ENCODE results near the gene RPS3. TPM values are rescaled to one million over a fixed set of nuclear protein-coding genes. Genes with fewer than 3 reads are reported as not detected.

The RPS3 gene
- total RNA-seq, 1 experiment from 2014 or later = 4,109 TPM

DNA sequence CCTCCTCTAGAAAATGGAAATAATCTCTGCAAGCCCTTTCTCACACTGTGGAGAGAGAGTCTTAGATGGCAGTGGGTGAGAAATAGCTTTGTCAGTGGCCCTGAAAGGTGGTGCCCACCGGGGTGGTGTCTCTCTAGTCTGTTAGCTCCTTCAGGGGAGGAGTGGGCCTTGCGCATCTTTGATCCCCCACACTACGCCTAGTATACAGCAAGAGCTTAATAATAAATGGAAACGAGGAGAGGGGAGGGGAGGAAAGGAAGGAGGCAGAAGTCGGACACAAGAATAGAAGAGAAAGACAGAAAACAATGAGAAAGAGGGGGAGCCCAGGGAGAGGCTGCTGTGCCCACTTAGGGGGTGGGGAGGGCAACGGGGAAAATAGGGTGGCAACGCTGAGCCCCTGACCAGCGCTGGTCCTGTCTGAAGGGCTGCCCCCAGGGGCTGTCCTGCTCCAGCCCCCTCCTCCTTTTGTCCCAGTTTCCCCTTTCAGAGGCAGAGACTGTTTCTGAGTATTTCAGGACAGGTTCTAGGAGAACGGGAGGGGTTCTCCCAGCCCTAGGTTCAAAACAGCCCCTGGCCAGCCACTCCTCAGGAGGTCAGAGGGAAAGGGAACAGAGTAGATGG lies 49.1 kb upstream of the RPS3 start (continued):
- TF ChIP-seq ZNF274 (IDR thresholded peaks at IDR 0.05; ENCODE audit: low read depth, low read length) (no peak), SRF (IDR thresholded peaks at IDR 0.05; ENCODE audit: low read depth) (no peak), POLR2AphosphoS5 (IDR thresholded peaks at IDR 0.05; ENCODE audit: low read depth, low read length) (no peak), SIN3A (IDR thresholded peaks at IDR 0.05; ENCODE audit: low read depth) (no peak), ELF1 (IDR thresholded peaks at IDR 0.05; ENCODE audit: borderline replicate concordance, low read depth) (no peak), CBX3 (IDR thresholded peaks at IDR 0.05; ENCODE audit: low read depth) (no peak), POLR2A (IDR thresholded peaks at IDR 0.05; ENCODE audit: borderline replicate concordance, extremely low read depth, insufficient read depth, insufficient read length) (no peak)
- TF ChIP-seq, protein P1, sequence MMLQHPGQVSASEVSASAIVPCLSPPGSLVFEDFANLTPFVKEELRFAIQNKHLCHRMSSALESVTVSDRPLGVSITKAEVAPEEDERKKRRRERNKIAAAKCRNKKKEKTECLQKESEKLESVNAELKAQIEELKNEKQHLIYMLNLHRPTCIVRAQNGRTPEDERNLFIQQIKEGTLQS (IDR thresholded peaks at IDR 0.05) = no peak
- TF ChIP-seq, protein P2, sequence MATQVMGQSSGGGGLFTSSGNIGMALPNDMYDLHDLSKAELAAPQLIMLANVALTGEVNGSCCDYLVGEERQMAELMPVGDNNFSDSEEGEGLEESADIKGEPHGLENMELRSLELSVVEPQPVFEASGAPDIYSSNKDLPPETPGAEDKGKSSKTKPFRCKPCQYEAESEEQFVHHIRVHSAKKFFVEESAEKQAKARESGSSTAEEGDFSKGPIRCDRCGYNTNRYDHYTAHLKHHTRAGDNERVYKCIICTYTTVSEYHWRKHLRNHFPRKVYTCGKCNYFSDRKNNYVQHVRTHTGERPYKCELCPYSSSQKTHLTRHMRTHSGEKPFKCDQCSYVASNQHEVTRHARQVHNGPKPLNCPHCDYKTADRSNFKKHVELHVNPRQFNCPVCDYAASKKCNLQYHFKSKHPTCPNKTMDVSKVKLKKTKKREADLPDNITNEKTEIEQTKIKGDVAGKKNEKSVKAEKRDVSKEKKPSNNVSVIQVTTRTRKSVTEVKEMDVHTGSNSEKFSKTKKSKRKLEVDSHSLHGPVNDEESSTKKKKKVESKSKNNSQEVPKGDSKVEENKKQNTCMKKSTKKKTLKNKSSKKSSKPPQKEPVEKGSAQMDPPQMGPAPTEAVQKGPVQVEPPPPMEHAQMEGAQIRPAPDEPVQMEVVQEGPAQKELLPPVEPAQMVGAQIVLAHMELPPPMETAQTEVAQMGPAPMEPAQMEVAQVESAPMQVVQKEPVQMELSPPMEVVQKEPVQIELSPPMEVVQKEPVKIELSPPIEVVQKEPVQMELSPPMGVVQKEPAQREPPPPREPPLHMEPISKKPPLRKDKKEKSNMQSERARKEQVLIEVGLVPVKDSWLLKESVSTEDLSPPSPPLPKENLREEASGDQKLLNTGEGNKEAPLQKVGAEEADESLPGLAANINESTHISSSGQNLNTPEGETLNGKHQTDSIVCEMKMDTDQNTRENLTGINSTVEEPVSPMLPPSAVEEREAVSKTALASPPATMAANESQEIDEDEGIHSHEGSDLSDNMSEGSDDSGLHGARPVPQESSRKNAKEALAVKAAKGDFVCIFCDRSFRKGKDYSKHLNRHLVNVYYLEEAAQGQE (IDR thresholded peaks at IDR 0.05; ENCODE audit: low read depth) = no peak

DNA sequence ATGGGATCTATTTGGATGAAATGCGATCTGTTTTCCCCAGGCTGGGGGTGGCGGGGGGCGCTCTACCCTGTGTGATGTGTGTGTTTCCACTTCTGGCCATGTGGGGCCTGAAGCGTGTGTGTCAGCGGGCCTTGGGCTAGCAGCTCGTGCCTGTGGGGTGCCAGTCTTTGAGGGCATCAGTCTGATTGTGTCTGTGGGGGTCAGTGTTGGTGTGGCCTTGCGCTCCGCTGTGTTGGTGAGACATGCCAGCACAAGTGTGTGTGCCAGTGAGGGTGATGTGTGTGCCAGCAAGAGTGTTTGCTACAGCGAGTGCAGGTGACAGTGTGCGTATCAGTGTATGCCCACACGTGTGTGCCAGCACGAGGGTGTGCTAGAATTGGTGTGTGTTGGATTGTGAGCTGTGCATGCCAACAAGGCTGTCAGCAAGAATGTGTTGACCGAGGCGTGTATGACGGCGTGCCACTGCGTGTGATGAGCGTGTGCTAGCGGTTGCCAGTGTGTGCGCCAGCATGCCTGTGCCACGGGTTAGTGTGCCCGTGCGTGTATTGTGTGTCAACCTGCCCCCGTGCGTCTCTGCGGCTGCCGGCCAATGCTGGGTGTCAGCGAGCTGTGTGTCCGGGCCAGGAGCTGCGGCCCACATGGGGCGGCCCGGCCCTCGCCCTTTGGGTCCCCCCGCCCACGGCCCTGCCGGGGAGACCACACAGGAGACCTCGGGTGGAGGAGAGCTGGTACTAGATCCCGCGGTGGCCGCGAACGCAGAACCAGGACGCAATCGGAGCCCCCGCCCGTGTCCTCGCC lies 48.4 kb upstream of the RPS3 start:
- H4K20me1 ChIP-seq (ENCODE audit: insufficient read depth) = no peaks in the 10 kb centered on the region
- peak overlapping the region; percentile 60 to 86 for H3K4me3 ChIP-seq (replicated peaks in 1 of 2; ENCODE audit: low read depth in 1 of 2, low read length in 2 of 2)
- H3K9me3 ChIP-seq (ENCODE audit: control insufficient read depth in 1 of 2, insufficient read depth in 1 of 2, low read depth in 1 of 2, low read length in 2 of 2) = no peaks in the 10 kb centered on the region
- H3K9ac ChIP-seq (ENCODE audit: low read length) = peak overlapping the region; percentile 85
- ChIA-PET POLR2A (no interaction called here), CTCF (no interaction called here), RAD21 (ENCODE audit: low non-redundant PET in 1 of 2, low total read pairs in 2 of 2, uncharacterized antibody in 2 of 2, unreplicated experiment in 2 of 2) (no interaction called here)
- DNase-seq (ENCODE audit: low read depth, low spot score) (no peak), ATAC-seq (peak; percentile 49)
- H3K27me3 ChIP-seq (ENCODE audit: insufficient read depth, low read length) = no peaks in the 10 kb centered on the region
- intact Hi-C loops (cut with micrococcal nuclease) = no loop called here
- BruUV-seq (replicated peaks) = no TSS peak
- peaks cover 17% of the 10 kb centered on the region; the same call in 1 of the 2 replicates for H3K79me2 ChIP-seq (ENCODE audit: insufficient read depth, low read length)
- peak overlapping the region; percentile 99 for H3K4me2 ChIP-seq (ENCODE audit: low read length)
- peaks cover 19 to 58% of the 10 kb centered on the region in 2 experiments; a peak in 3 of 4 replicates for H3K4me1 ChIP-seq (ENCODE audit: control insufficient read depth in 1 of 2, insufficient read depth in 2 of 2, low read length in 2 of 2)
- TF ChIP-seq, protein P3, sequence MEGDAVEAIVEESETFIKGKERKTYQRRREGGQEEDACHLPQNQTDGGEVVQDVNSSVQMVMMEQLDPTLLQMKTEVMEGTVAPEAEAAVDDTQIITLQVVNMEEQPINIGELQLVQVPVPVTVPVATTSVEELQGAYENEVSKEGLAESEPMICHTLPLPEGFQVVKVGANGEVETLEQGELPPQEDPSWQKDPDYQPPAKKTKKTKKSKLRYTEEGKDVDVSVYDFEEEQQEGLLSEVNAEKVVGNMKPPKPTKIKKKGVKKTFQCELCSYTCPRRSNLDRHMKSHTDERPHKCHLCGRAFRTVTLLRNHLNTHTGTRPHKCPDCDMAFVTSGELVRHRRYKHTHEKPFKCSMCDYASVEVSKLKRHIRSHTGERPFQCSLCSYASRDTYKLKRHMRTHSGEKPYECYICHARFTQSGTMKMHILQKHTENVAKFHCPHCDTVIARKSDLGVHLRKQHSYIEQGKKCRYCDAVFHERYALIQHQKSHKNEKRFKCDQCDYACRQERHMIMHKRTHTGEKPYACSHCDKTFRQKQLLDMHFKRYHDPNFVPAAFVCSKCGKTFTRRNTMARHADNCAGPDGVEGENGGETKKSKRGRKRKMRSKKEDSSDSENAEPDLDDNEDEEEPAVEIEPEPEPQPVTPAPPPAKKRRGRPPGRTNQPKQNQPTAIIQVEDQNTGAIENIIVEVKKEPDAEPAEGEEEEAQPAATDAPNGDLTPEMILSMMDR (IDR thresholded peaks at IDR 0.05 in 2 of 3, conservative IDR thresholded peaks at IDR 0.05 in 1 of 3; ENCODE audit: borderline replicate concordance in 1 of 3, insufficient read depth in 1 of 3, low read depth in 2 of 3, low read length in 2 of 3) = peak in 1 of 3 experiments; percentile 39; a peak in 2 of 6 replicates
- TF ChIP-seq POLR2AphosphoS5 (IDR thresholded peaks at IDR 0.05; ENCODE audit: low read depth, low read length) (peak; percentile 7; the same call in 1 of the 2 replicates), SP1 (IDR thresholded peaks at IDR 0.05; ENCODE audit: low read depth) (no peak)
- TF ChIP-seq, protein P4, sequence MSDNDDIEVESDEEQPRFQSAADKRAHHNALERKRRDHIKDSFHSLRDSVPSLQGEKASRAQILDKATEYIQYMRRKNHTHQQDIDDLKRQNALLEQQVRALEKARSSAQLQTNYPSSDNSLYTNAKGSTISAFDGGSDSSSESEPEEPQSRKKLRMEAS (IDR thresholded peaks at IDR 0.05) = peak; percentile 63
- no peaks in the 10 kb centered on the region for H3K9me2 ChIP-seq (ENCODE audit: insufficient read depth)
- H3K36me3 ChIP-seq (ENCODE audit: control insufficient read depth in 1 of 2, insufficient read depth in 2 of 2, low read length in 2 of 2) = no peaks in the 10 kb centered on the region
- peak overlapping the region; percentile 79; the same call in 1 of the 2 replicates for H3K27ac ChIP-seq (ENCODE audit: low read depth, low read length)
- H2AFZ ChIP-seq (ENCODE audit: low read depth, low read length, poor library complexity, severe bottlenecking) = peak overlapping the region; percentile 45
